ENCODE results near the gene LEFTY1.

LEFTY1 gene

GRCh38 chr1:225866061-225866837 lies 22.7 kb downstream of the LEFTY1 start:
- Histone ChIP-seq H3K4me1 (peaks cover 3% of the 10 kb centered on the region; the same call in 1 of the 2 replicates), H3K4me3 (no peak overlapping the region), H3K27me3 (ENCODE audit: low read depth) (no peaks in the 10 kb centered on the region), H3K36me3 (replicated peaks) (peaks cover 44% of the 10 kb centered on the region), H3K9me3 (no peaks in the 10 kb centered on the region)
- DNase-seq (ENCODE audit: low spot score in 2 of 2): no peak
- in situ Hi-C loops (cut with MboI; ENCODE audit: low sequenced_read_pairs): no loop called here

- DNase-seq (ENCODE audit: low spot score in 2 of 2): no peak
- Histone ChIP-seq H3K4me1 (peaks cover 3% of the 10 kb centered on the region; the same call in 1 of the 2 replicates), H3K9me3 (no peaks in the 10 kb centered on the region), H3K4me3 (no peak overlapping the region), H3K36me3 (replicated peaks) (peaks cover 45% of the 10 kb centered on the region), H3K27me3 (ENCODE audit: low read depth) (no peaks in the 10 kb centered on the region)
- in situ Hi-C loops (cut with MboI; ENCODE audit: low sequenced_read_pairs): no loop called here
Measured at GRCh38 chr1:225865514-225865913, 23.4 kb downstream of the LEFTY1 start.

- Histone ChIP-seq H3K4me1 (peaks cover 3% of the 10 kb centered on the region), H3K27me3 (ENCODE audit: low read depth) (no peaks in the 10 kb centered on the region), H3K4me3 (no peak overlapping the region), H3K9me3 (no peaks in the 10 kb centered on the region), H3K36me3 (replicated peaks) (peaks cover 43% of the 10 kb centered on the region)
- DNase-seq (ENCODE audit: low spot score in 2 of 2): no peak
- in situ Hi-C loops (cut with MboI; ENCODE audit: low sequenced_read_pairs): no loop called here
Measured at GRCh38 chr1:225863167-225863566, 25.8 kb downstream of the LEFTY1 start.

- DNase-seq (ENCODE audit: low spot score in 2 of 2): no peak
- in situ Hi-C loops (cut with MboI; ENCODE audit: low sequenced_read_pairs): no loop called here
- Histone ChIP-seq H3K4me3 (no peak overlapping the region), H3K9me3 (no peaks in the 10 kb centered on the region), H3K4me1 (peaks cover 8% of the 10 kb centered on the region), H3K36me3 (replicated peaks) (peaks cover 40% of the 10 kb centered on the region), H3K27me3 (ENCODE audit: low read depth) (no peaks in the 10 kb centered on the region)
Measured at GRCh38 chr1:225862581-225862950, 26.4 kb downstream of the LEFTY1 start.

GRCh38 chr1:225861834-225862580 lies 26.9 kb downstream of the LEFTY1 start:
- Histone ChIP-seq H3K36me3 (replicated peaks) (peaks cover 38% of the 10 kb centered on the region), H3K4me1 (peaks cover 10% of the 10 kb centered on the region), H3K4me3 (no peak overlapping the region), H3K9me3 (no peaks in the 10 kb centered on the region), H3K27me3 (ENCODE audit: low read depth) (no peaks in the 10 kb centered on the region)
- in situ Hi-C loops (cut with MboI; ENCODE audit: low sequenced_read_pairs): no loop called here
- DNase-seq (ENCODE audit: low spot score in 2 of 2): no peak

- no peak for DNase-seq (ENCODE audit: low spot score in 2 of 2)
- Histone ChIP-seq H3K9me3 (no peaks in the 10 kb centered on the region), H3K4me3 (no peak overlapping the region), H3K4me1 (peaks cover 10% of the 10 kb centered on the region), H3K27me3 (ENCODE audit: low read depth) (no peaks in the 10 kb centered on the region), H3K36me3 (replicated peaks) (peaks cover 40% of the 10 kb centered on the region)
- in situ Hi-C loops (cut with MboI; ENCODE audit: low sequenced_read_pairs): no loop called here
Measured at GRCh38 chr1:225860876-225861441, 28.0 kb downstream of the LEFTY1 start.

- in situ Hi-C loops (cut with MboI; ENCODE audit: low sequenced_read_pairs): no loop called here
- no peak overlapping the region for H3K4me3 ChIP-seq
Measured at GRCh38 chr1:225860107-225860506, 28.8 kb downstream of the LEFTY1 start.

GRCh38 chr1:225859151-225859550 lies 29.8 kb downstream of the LEFTY1 start:
- no peak for DNase-seq (ENCODE audit: low spot score in 2 of 2)
- peaks cover 30% of the 10 kb centered on the region for H3K36me3 ChIP-seq (replicated peaks)
- no peaks in the 10 kb centered on the region for H3K27me3 ChIP-seq (ENCODE audit: low read depth)
- H3K9me3 ChIP-seq: no peaks in the 10 kb centered on the region
- in situ Hi-C loops (cut with MboI; ENCODE audit: low sequenced_read_pairs): no loop called here
- no peak overlapping the region for H3K4me3 ChIP-seq
- H3K4me1 ChIP-seq: peaks cover 7% of the 10 kb centered on the region

More at GRCh38 chr1:225860107-225860506, 28.8 kb downstream of the LEFTY1 start:
- Histone ChIP-seq H3K27me3 (ENCODE audit: low read depth) (no peaks in the 10 kb centered on the region), H3K36me3 (replicated peaks) (peaks cover 33% of the 10 kb centered on the region), H3K4me1 (peaks cover 10% of the 10 kb centered on the region), H3K9me3 (no peaks in the 10 kb centered on the region)
- no peak for DNase-seq (ENCODE audit: low spot score in 2 of 2)

GRCh38 chr1:225857256-225857655 lies 31.7 kb downstream of the LEFTY1 start:
- H3K36me3 ChIP-seq (replicated peaks): peaks cover 22% of the 10 kb centered on the region
- H3K4me3 ChIP-seq: no peak overlapping the region
- peaks cover 7% of the 10 kb centered on the region for H3K4me1 ChIP-seq
- H3K27me3 ChIP-seq (ENCODE audit: low read depth): no peaks in the 10 kb centered on the region
- in situ Hi-C loops (cut with MboI; ENCODE audit: low sequenced_read_pairs): no loop called here
- H3K9me3 ChIP-seq: no peaks in the 10 kb centered on the region
- no peak for DNase-seq (ENCODE audit: low spot score in 2 of 2)

- peaks cover 7% of the 10 kb centered on the region for H3K4me1 ChIP-seq
- no peak overlapping the region for H3K4me3 ChIP-seq
- H3K9me3 ChIP-seq: no peaks in the 10 kb centered on the region
- peaks cover 10% of the 10 kb centered on the region for H3K36me3 ChIP-seq (replicated peaks)
- H3K27me3 ChIP-seq (ENCODE audit: low read depth): no peaks in the 10 kb centered on the region
- DNase-seq (ENCODE audit: low spot score in 2 of 2): no peak
- in situ Hi-C loops (cut with MboI; ENCODE audit: low sequenced_read_pairs): no loop called here
Measured at GRCh38 chr1:225855503-225856300, 33.2 kb downstream of the LEFTY1 start.

GRCh38 chr1:225853441-225853840 lies 35.5 kb downstream of the LEFTY1 start:
- no peak for DNase-seq (ENCODE audit: low spot score in 2 of 2)
- Histone ChIP-seq H3K9me3 (no peaks in the 10 kb centered on the region), H3K27me3 (ENCODE audit: low read depth) (no peaks in the 10 kb centered on the region), H3K36me3 (replicated peaks) (peaks cover 9% of the 10 kb centered on the region; the same call in 1 of the 2 replicates), H3K4me3 (no peak overlapping the region), H3K4me1 (peaks cover 7% of the 10 kb centered on the region)
- in situ Hi-C loops (cut with MboI; ENCODE audit: low sequenced_read_pairs): no loop called here

- DNase-seq (ENCODE audit: low spot score in 2 of 2): no peak
- H3K27me3 ChIP-seq (ENCODE audit: low read depth): no peaks in the 10 kb centered on the region
- no peaks in the 10 kb centered on the region for H3K9me3 ChIP-seq
- in situ Hi-C loops (cut with MboI; ENCODE audit: low sequenced_read_pairs): no loop called here
- H3K4me1 ChIP-seq: peaks cover 1% of the 10 kb centered on the region
- no peak overlapping the region for H3K4me3 ChIP-seq
- peaks cover 7% of the 10 kb centered on the region; the same call in 1 of the 2 replicates for H3K36me3 ChIP-seq (replicated peaks)
Measured at GRCh38 chr1:225852413-225853124, 36.4 kb downstream of the LEFTY1 start.

- in situ Hi-C loops (cut with MboI; ENCODE audit: low sequenced_read_pairs): no loop called here
- Histone ChIP-seq H3K9me3 (no peaks in the 10 kb centered on the region), H3K4me1 (no peaks in the 10 kb centered on the region), H3K36me3 (replicated peaks) (peaks cover 8% of the 10 kb centered on the region), H3K4me3 (no peak overlapping the region), H3K27me3 (ENCODE audit: low read depth) (no peaks in the 10 kb centered on the region)
- DNase-seq (ENCODE audit: low spot score in 2 of 2): no peak
Measured at GRCh38 chr1:225851805-225852204, 37.1 kb downstream of the LEFTY1 start.
